DMS 273 (cell line): Measurements from ENCODE around the gene KCND3.

Experiments used
- DNase-seq: peaks from one replicate; lab custom pipeline; 2025; ENCODE audit not compliant: unreplicated experiment; lab: John Stamatoyannopoulos, UW

KCND3 gene

GRCh38 chr1:111988743-111989453 is 570 bp downstream of the KCND3 start:
- DNase-seq = peak; percentile 65

GRCh38 chr1:111988377-111988742 is 1.1 kb downstream of the KCND3 start:
- DNase-seq = peak; percentile 34

- DNase-seq = no peak
These were observed 2.0 kb downstream of the KCND3 start for GRCh38 chr1:111987502-111987901.

GRCh38 chr1:111983500-111983899 is 6.0 kb downstream of the KCND3 start:
- no peak for DNase-seq

- DNase-seq = no peak
These were observed 7.0 kb downstream of the KCND3 start for GRCh38 chr1:111982428-111982827.

GRCh38 chr1:111981871-111982270 is 7.6 kb downstream of the KCND3 start:
- no peak for DNase-seq

GRCh38 chr1:111981090-111981489 is 8.4 kb downstream of the KCND3 start:
- DNase-seq = no peak

GRCh38 chr1:111980686-111981085 is 8.8 kb downstream of the KCND3 start:
- no peak for DNase-seq

GRCh38 chr1:111978695-111979094 is 10.8 kb downstream of the KCND3 start:
- DNase-seq = no peak

- no peak for DNase-seq
These were observed 12.1 kb downstream of the KCND3 start for GRCh38 chr1:111977378-111977777.

- DNase-seq = no peak
These were observed 12.6 kb downstream of the KCND3 start for GRCh38 chr1:111976842-111977241.

GRCh38 chr1:111976332-111976731 is 13.1 kb downstream of the KCND3 start:
- DNase-seq = no peak

- no peak for DNase-seq
These were observed 16.2 kb downstream of the KCND3 start for GRCh38 chr1:111973150-111973790.

- DNase-seq = no peak
These were observed 18.1 kb downstream of the KCND3 start for GRCh38 chr1:111971396-111971795.

GRCh38 chr1:111968511-111968910 is 21.0 kb downstream of the KCND3 start:
- DNase-seq = no peak

GRCh38 chr1:111967886-111968285 is 21.6 kb downstream of the KCND3 start:
- no peak for DNase-seq

- no peak for DNase-seq
These were observed 22.3 kb downstream of the KCND3 start for GRCh38 chr1:111967067-111967690.

GRCh38 chr1:111965781-111966443 is 23.6 kb downstream of the KCND3 start:
- DNase-seq = no peak

- peak; percentile 35 for DNase-seq
These were observed 25.3 kb downstream of the KCND3 start for GRCh38 chr1:111963985-111964738.

GRCh38 chr1:111961773-111962565 is 27.5 kb downstream of the KCND3 start:
- DNase-seq = peak; percentile 89
